ENCODE results near the gene OR2T34. TPM values are rescaled to one million over a fixed set of nuclear protein-coding genes. Genes with fewer than 3 reads are reported as not detected.
"Not testable (repeated sequence)": the region's sequence is repeated elsewhere in the genome, so short reads cannot be mapped to it uniquely, and the experiment has no call there.

OR2T34 gene
- total and polyA plus RNA-seq, 2 of the 4 experiments (the other 2 are of a cell fraction): not detected

DNA sequence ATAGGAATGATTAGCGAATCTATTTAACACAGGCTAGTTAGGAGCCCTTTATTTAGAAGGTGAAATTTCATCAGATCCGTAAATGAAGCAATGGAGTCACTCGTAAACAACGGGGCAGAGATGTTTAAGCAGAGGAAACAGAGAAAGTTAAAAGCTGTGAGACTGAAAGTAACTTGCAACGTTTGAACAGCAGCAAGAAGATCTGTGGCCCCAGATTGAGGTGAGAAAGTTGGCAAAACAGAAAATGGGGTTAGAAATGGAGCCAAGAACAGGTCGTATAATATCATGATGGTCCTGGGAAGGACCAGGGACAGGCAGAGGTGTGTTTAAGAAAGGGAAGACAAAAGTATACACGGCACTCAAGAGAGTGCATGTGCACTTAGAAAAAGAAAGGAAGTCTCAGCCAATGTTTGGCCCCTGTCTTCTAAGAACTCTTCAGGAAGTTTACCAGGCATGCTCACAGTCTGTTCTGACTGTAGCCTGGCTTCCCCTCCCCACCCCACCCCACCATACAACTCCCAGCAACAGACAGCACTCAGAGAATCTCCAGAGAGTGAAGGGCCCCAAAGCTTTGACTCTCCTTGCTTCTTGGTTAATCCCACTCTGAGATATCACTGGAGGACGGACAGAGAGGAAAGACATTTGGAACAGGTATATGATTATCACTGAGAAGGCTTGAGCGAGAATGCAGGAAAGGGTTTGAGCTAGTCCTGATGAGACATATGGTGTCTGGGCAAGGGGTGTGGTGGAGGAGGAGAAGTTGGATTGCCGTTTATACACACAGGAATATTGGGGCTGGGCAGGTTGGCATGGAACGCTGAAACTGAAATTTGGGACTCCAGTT lies 8.8 kb downstream of the OR2T34 start:
- H4K8ac ChIP-seq (ENCODE audit: low read depth in 2 of 2, low read length in 2 of 2); H3K23ac ChIP-seq (ENCODE audit: low read depth, low read length); H2AK5ac ChIP-seq (ENCODE audit: low read depth, low read length); H3K27me3 ChIP-seq (ENCODE audit: control insufficient read depth, insufficient read depth, low read length); DNase-seq; H2AK9ac ChIP-seq (replicated peaks; ENCODE audit: low read depth, low read length, poor library complexity); H3K9ac ChIP-seq (ENCODE audit: low read depth, low read length); POLR2A ChIA-PET (ENCODE audit: unreplicated experiment); H2BK15ac ChIP-seq (ENCODE audit: low read depth, low read length); H2BK5ac ChIP-seq (ENCODE audit: low read depth, low read length, poor library complexity, severe bottlenecking); in situ Hi-C loops (cut with MboI; ENCODE audit: low sequenced_read_pairs); H3K4me2 ChIP-seq (ENCODE audit: low read depth, low read length); H4K5ac ChIP-seq (ENCODE audit: low read depth, low read length); H4K20me1 ChIP-seq (ENCODE audit: insufficient read depth, low read length); H2BK120ac ChIP-seq (ENCODE audit: low read depth, low read length); H3K27ac ChIP-seq (ENCODE audit: insufficient read depth, low read length); H2BK20ac ChIP-seq (ENCODE audit: low read depth, low read length); H3K4me1 ChIP-seq (ENCODE audit: control insufficient read depth, insufficient read depth, low read length); ATAC-seq (ENCODE audit: low read depth); H3K18ac ChIP-seq (ENCODE audit: low read depth, low read length); H3K4ac ChIP-seq (ENCODE audit: low read depth, low read length); H2AFZ ChIP-seq (replicated peaks; ENCODE audit: low read length, poor library complexity); intact Hi-C loops (cut with micrococcal nuclease); dilution Hi-C loops (cut with HindIII; ENCODE audit: low sequenced_read_pairs, unreplicated experiment); H3K9me3 ChIP-seq (ENCODE audit: control insufficient read depth, insufficient read depth, low read length); H3K14ac ChIP-seq (replicated peaks; ENCODE audit: low read depth, low read length); BruUV-seq (replicated peaks); CTCF ChIA-PET; H3K36me3 ChIP-seq (ENCODE audit: control insufficient read depth, insufficient read depth, low read length); H3K79me1 ChIP-seq (ENCODE audit: low read depth in 1 of 2, low read length in 2 of 2); H3K56ac ChIP-seq (ENCODE audit: extremely low read depth, insufficient read depth, low read length); H3K9me1 ChIP-seq (ENCODE audit: insufficient read depth, low read length); H4K91ac ChIP-seq (ENCODE audit: insufficient read depth, low read depth, low read length); H3K4me3 ChIP-seq (ENCODE audit: insufficient read depth, low read depth, low read length): not testable (repeated sequence)
- WGBS, 2 experiments (ENCODE audit: extremely low coverage in 2 of 2, insufficient read length in 1 of 2): 64% methylated on average over 3 of the region's 11 CpGs; no CpG with 5 or more reads in 1 of the 2 experiments

DNA sequence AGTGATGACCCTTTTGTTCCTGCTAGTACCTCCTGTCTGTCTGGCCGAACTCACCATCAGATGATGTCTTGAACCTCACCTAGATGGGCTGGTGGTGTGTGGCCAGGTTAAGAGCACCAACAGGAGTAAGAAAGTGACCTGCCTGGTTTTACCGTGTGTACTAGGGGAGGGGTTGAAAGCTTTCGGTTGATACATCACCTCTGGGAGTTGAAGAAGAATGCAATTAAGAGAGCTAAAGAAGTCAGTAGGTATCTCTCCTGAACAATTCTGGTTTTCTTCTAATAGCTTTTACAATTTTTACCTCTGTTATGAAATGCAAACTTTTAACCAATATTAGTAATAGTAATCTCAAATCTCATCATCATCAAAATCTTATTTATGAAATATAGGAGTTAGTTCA lies 11.9 kb downstream of the OR2T34 start, which contains the start of gene OR2T29:
Gene OR2T29, minus strand, starts transcription at position 101 of the 400 bp plus-strand sequence. CDS start 3,281 bp downstream, outside the sequence.
- H3K56ac ChIP-seq (ENCODE audit: extremely low read depth, insufficient read depth, low read length); H2BK120ac ChIP-seq (ENCODE audit: low read depth, low read length); ATAC-seq (ENCODE audit: low read depth); H2AFZ ChIP-seq (replicated peaks; ENCODE audit: low read length, poor library complexity); H3K4me1 ChIP-seq (ENCODE audit: control insufficient read depth, insufficient read depth, low read length); H4K91ac ChIP-seq (ENCODE audit: insufficient read depth, low read depth, low read length); H3K23ac ChIP-seq (ENCODE audit: low read depth, low read length); H2AK5ac ChIP-seq (ENCODE audit: low read depth, low read length); H3K79me1 ChIP-seq (ENCODE audit: low read depth in 1 of 2, low read length in 2 of 2); POLR2A ChIA-PET (ENCODE audit: unreplicated experiment); H3K36me3 ChIP-seq (ENCODE audit: control insufficient read depth, insufficient read depth, low read length); H3K4me3 ChIP-seq (ENCODE audit: insufficient read depth, low read depth, low read length); H2AK9ac ChIP-seq (replicated peaks; ENCODE audit: low read depth, low read length, poor library complexity); H3K9me1 ChIP-seq (ENCODE audit: insufficient read depth, low read length); H2BK15ac ChIP-seq (ENCODE audit: low read depth, low read length); H2BK5ac ChIP-seq (ENCODE audit: low read depth, low read length, poor library complexity, severe bottlenecking); in situ Hi-C loops (cut with MboI; ENCODE audit: low sequenced_read_pairs); H3K4ac ChIP-seq (ENCODE audit: low read depth, low read length); H3K18ac ChIP-seq (ENCODE audit: low read depth, low read length); H3K27ac ChIP-seq (ENCODE audit: insufficient read depth, low read length); H3K4me2 ChIP-seq (ENCODE audit: low read depth, low read length); H4K5ac ChIP-seq (ENCODE audit: low read depth, low read length); DNase-seq; H2BK20ac ChIP-seq (ENCODE audit: low read depth, low read length); H3K9me3 ChIP-seq (ENCODE audit: control insufficient read depth, insufficient read depth, low read length); intact Hi-C loops (cut with micrococcal nuclease); CTCF ChIA-PET; H3K9ac ChIP-seq (ENCODE audit: low read depth, low read length); H3K14ac ChIP-seq (replicated peaks; ENCODE audit: low read depth, low read length); BruUV-seq (replicated peaks); H3K27me3 ChIP-seq (ENCODE audit: control insufficient read depth, insufficient read depth, low read length); H4K8ac ChIP-seq (ENCODE audit: low read depth in 2 of 2, low read length in 2 of 2); dilution Hi-C loops (cut with HindIII; ENCODE audit: low sequenced_read_pairs, unreplicated experiment); H4K20me1 ChIP-seq (ENCODE audit: insufficient read depth, low read length): not testable (repeated sequence)
- WGBS, 2 experiments (ENCODE audit: extremely low coverage in 2 of 2, insufficient read length in 1 of 2): no CpG with 5 or more reads among the region's 3 CpGs
